IPS DF 6.9 (cell line): Measurements from ENCODE around the gene HIPK2.

ENCODE experiments used
- DNase-seq: peaks from one replicate; pipeline ENCODE4 v3.0.0-alpha.2; 2013; ENCODE audit warnings: low read depth, low spot score
- H3K27ac ChIP-seq: one replicate; pipeline ENCODE4 v1.5.1; 2013; ENCODE audit warnings: low read length, control low read depth
- H3K27me3 ChIP-seq: 2 replicates; pipeline ENCODE4 v1.6.1; 2013; ENCODE audit warnings: mild to moderate bottlenecking, low read length; ENCODE audit not compliant: control insufficient read depth, insufficient read depth
- H3K36me3 ChIP-seq: 2 replicates; pipeline ENCODE4 v1.6.1; 2013; ENCODE audit warnings: low read length; ENCODE audit not compliant: control insufficient read depth, insufficient read depth
- H3K4me1 ChIP-seq: 2 replicates; pipeline ENCODE4 v1.6.1; 2013; ENCODE audit warnings: low read length; ENCODE audit not compliant: control insufficient read depth, insufficient read depth
- H3K4me3 ChIP-seq: 2 replicates; pipeline ENCODE4 v1.5.1; 2013; ENCODE audit warnings: mild to moderate bottlenecking, low read length
- H3K9me3 ChIP-seq: 2 replicates; pipeline ENCODE4 v1.6.1; 2013; ENCODE audit warnings: low read length, inconsistent platforms; ENCODE audit not compliant: control insufficient read depth, insufficient read depth
- WGBS: extraction: QIAGEN DNeasy Blood & Tissue Kit; methylation state at CpG from one replicate; pipeline ENCODE4 v1.1.7; 2013; ENCODE audit warnings: mixed read lengths, missing lambda C conversion rate; ENCODE audit not compliant: insufficient read length, insufficient coverage; 5-methylcytosine and 5-hydroxymethylcytosine counted together

The HIPK2 gene

GRCh38 chr7:139771001-139771956, 6.5 kb downstream of the HIPK2 start:
- Histone ChIP-seq H3K4me1 (0 out of 2 replicates have a peak, but pooled peaks cover 1% of the 10 kb centered on the region), H3K4me3 (no peak overlapping the region), H3K36me3 (no peaks in the 10 kb centered on the region), H3K27me3 (no peaks in the 10 kb centered on the region), H3K9me3 (no peaks in the 10 kb centered on the region; the same call in 1 of the 2 replicates), H3K27ac (no peak overlapping the region)
- no peak for DNase-seq
- no CpG with 5 or more reads among the region's 15 CpGs for WGBS

GRCh38 chr7:139769761-139770160, 8.0 kb downstream of the HIPK2 start:
- H3K9me3 ChIP-seq = no peaks in the 10 kb centered on the region; the same call in 1 of the 2 replicates
- H3K27ac ChIP-seq = no peak overlapping the region
- DNase-seq = no peak
- 0 out of 2 replicates have a peak, but pooled peaks cover 1% of the 10 kb centered on the region for H3K4me1 ChIP-seq
- no CpG with 5 or more reads among the region's 6 CpGs for WGBS
- no peaks in the 10 kb centered on the region for H3K36me3 ChIP-seq
- H3K4me3 ChIP-seq = no peak overlapping the region
- H3K27me3 ChIP-seq = no peaks in the 10 kb centered on the region

- H3K27me3 ChIP-seq = no peaks in the 10 kb centered on the region
- H3K9me3 ChIP-seq = no peaks in the 10 kb centered on the region; the same call in 1 of the 2 replicates
- no CpG with 5 or more reads among the region's 10 CpGs for WGBS
- no peak overlapping the region for H3K27ac ChIP-seq
- H3K36me3 ChIP-seq = no peaks in the 10 kb centered on the region
- H3K4me1 ChIP-seq = 0 out of 2 replicates have a peak, but pooled peaks cover 1% of the 10 kb centered on the region
- DNase-seq = no peak
- H3K4me3 ChIP-seq = no peak overlapping the region
Measured at GRCh38 chr7:139769066-139769465, 8.7 kb downstream of the HIPK2 start.

- WGBS = no CpG with 5 or more reads among the region's 4 CpGs
- no peaks in the 10 kb centered on the region for H3K27me3 ChIP-seq
- H3K4me1 ChIP-seq = 0 out of 2 replicates have a peak, but pooled peaks cover 1% of the 10 kb centered on the region
- no peak overlapping the region for H3K27ac ChIP-seq
- H3K9me3 ChIP-seq = no peaks in the 10 kb centered on the region; the same call in 1 of the 2 replicates
- H3K36me3 ChIP-seq = no peaks in the 10 kb centered on the region
- H3K4me3 ChIP-seq = no peak overlapping the region
- no peak for DNase-seq
Measured at GRCh38 chr7:139768249-139768824, 9.5 kb downstream of the HIPK2 start.

GRCh38 chr7:139767561-139767982, 10.2 kb downstream of the HIPK2 start:
- DNase-seq = no peak
- no peak overlapping the region for H3K4me3 ChIP-seq
- H3K27me3 ChIP-seq = no peaks in the 10 kb centered on the region
- H3K27ac ChIP-seq = no peak overlapping the region
- H3K4me1 ChIP-seq = 0 out of 2 replicates have a peak, but pooled peaks cover 1% of the 10 kb centered on the region
- no peaks in the 10 kb centered on the region; the same call in 1 of the 2 replicates for H3K9me3 ChIP-seq
- no peaks in the 10 kb centered on the region for H3K36me3 ChIP-seq

- no peaks in the 10 kb centered on the region for H3K27me3 ChIP-seq
- H3K4me1 ChIP-seq = 0 out of 2 replicates have a peak, but pooled peaks cover 1% of the 10 kb centered on the region
- H3K4me3 ChIP-seq = no peak overlapping the region
- no peaks in the 10 kb centered on the region for H3K36me3 ChIP-seq
- H3K9me3 ChIP-seq = no peaks in the 10 kb centered on the region; the same call in 1 of the 2 replicates
- no CpG with 5 or more reads among the region's 2 CpGs for WGBS
- DNase-seq = no peak
- no peak overlapping the region for H3K27ac ChIP-seq
Measured at GRCh38 chr7:139765143-139765542, 12.7 kb downstream of the HIPK2 start.

- Histone ChIP-seq H3K9me3 (no peaks in the 10 kb centered on the region; the same call in 1 of the 2 replicates), H3K27me3 (no peaks in the 10 kb centered on the region), H3K4me1 (no peaks in the 10 kb centered on the region), H3K36me3 (no peaks in the 10 kb centered on the region), H3K27ac (no peak overlapping the region), H3K4me3 (no peak overlapping the region)
- DNase-seq = no peak
- no CpG with 5 or more reads among the region's 10 CpGs for WGBS
Measured at GRCh38 chr7:139763330-139763729, 14.5 kb downstream of the HIPK2 start.

- no peak for DNase-seq
- no peaks in the 10 kb centered on the region for H3K4me1 ChIP-seq
- no CpG with 5 or more reads among the region's 2 CpGs for WGBS
- H3K27me3 ChIP-seq = no peaks in the 10 kb centered on the region
- H3K36me3 ChIP-seq = no peaks in the 10 kb centered on the region
- no peaks in the 10 kb centered on the region; the same call in 1 of the 2 replicates for H3K9me3 ChIP-seq
- H3K4me3 ChIP-seq = no peak overlapping the region
- no peak overlapping the region for H3K27ac ChIP-seq
Measured at GRCh38 chr7:139762886-139763285, 14.9 kb downstream of the HIPK2 start.

GRCh38 chr7:139758388-139758787, 19.4 kb downstream of the HIPK2 start:
- no CpG with 5 or more reads among the region's 8 CpGs for WGBS
- DNase-seq = no peak
- H3K4me1 ChIP-seq = no peaks in the 10 kb centered on the region

GRCh38 chr7:139757968-139758367, 19.8 kb downstream of the HIPK2 start:
- Histone ChIP-seq H3K27me3 (no peaks in the 10 kb centered on the region), H3K9me3 (no peaks in the 10 kb centered on the region), H3K4me1 (no peaks in the 10 kb centered on the region), H3K27ac (no peak overlapping the region), H3K4me3 (no peak overlapping the region), H3K36me3 (no peaks in the 10 kb centered on the region)
- no peak for DNase-seq
- WGBS = no CpG with 5 or more reads among the region's 2 CpGs

More at GRCh38 chr7:139758388-139758787, 19.4 kb downstream of the HIPK2 start:
- H3K4me3 ChIP-seq = no peak overlapping the region
- H3K9me3 ChIP-seq = no peaks in the 10 kb centered on the region
- no peaks in the 10 kb centered on the region for H3K27me3 ChIP-seq
- no peak overlapping the region for H3K27ac ChIP-seq
- no peaks in the 10 kb centered on the region for H3K36me3 ChIP-seq
